A549 (cell line): Measurements from ENCODE around the gene SRGAP3. TPM values are rescaled to one million over a fixed set of nuclear protein-coding genes. Genes with fewer than 3 reads are reported as not detected.
A peak's percentile ranks its signal among the peaks of the same experiment; 100 is the strongest.

Experiments used
- ATAC-seq, 2 experiments: fragments of 200-7000 bp in 1 of 2; fragments of >200 bp in 1 of 2; cut with Nextera tagmentation in 1 of 2; cut with Tn5 transposase in 1 of 2; 3 replicates each; pipeline versions ENCODE4 v1.8.0 to v1.9.1; 2018 to 2020; ENCODE audit warnings: mild to moderate bottlenecking in 1 of 2, moderate library complexity in 1 of 2
- CTCF ChIA-PET: fragments of 300-600 bp; sonication (Branson Sonifier 250); formaldehyde crosslinking; extraction: SDS; loops from one replicate; lab custom pipeline; 2021; ENCODE audit warnings: antibody characterized with exemption, inconsistent platforms; lab: Yijun Ruan, JAX
- POLR2A ChIA-PET: fragments of 350-600 bp; formaldehyde crosslinking; extraction: SDS; loops from one replicate; lab custom pipeline; 2021; ENCODE audit warnings: antibody characterized with exemption, inconsistent platforms; lab: Yijun Ruan, JAX
- DNase-seq, 2 experiments: peaks; one replicate each; pipeline versions ENCODE4 v3.0.0 to v3.0.0-alpha.2; 2011 to 2016; ENCODE audit warnings: low read depth in 1 of 2, low spot score in 1 of 2
- FAIRE-seq: peaks from 2 replicates; lab custom pipeline; 2011; peaks lifted over from hg19 to GRCh38; lab: Jason Lieb, UNC
- H3K27ac ChIP-seq, 2 experiments: fragments of >200 bp; sonication (Bioruptor Twin); formaldehyde crosslinking; 3 replicates each; pipeline ENCODE4 v1.5.1; 2016 to 2017
- H3K4me1 ChIP-seq: fragments of >200 bp; sonication (Bioruptor Twin); formaldehyde crosslinking; 3 replicates; pipeline ENCODE4 v1.6.1; 2016
- H3K4me2 ChIP-seq: fragments of >200 bp; sonication (Bioruptor Twin); formaldehyde crosslinking; 3 replicates; pipeline ENCODE4 v1.6.1; 2016
- H3K4me3 ChIP-seq: fragments of >200 bp; sonication (Bioruptor Twin); formaldehyde crosslinking; 3 replicates; pipeline ENCODE4 v1.5.1; 2016
- H3K9me3 ChIP-seq: fragments of >200 bp; sonication (Bioruptor Twin); formaldehyde crosslinking; 3 replicates; pipeline ENCODE4 v1.6.1; 2016
- CBX8 ChIP-seq: fragments of 200-600 bp; sonication (generic); IDR thresholded peaks from 2 replicates; pipeline ENCODE4 v1.6.1; 2016
- CTCF ChIP-seq: fragments of >200 bp; sonication (Bioruptor Twin); formaldehyde crosslinking; IDR thresholded peaks from 3 replicates; pipeline ENCODE4 v1.5.1; 2016
- EHMT2 ChIP-seq: fragments of 200-600 bp; sonication (generic); IDR thresholded peaks from 2 replicates; pipeline ENCODE4 v1.6.1; 2016; ENCODE audit warnings: antibody characterized with exemption, low read depth, mild to moderate bottlenecking, moderate library complexity
- ELK1 ChIP-seq: fragments of 150-350 bp; IDR thresholded peaks from 2 replicates; pipeline ENCODE4 v1.6.1; 2014; ENCODE audit warnings: low read depth, mild to moderate bottlenecking, low read length
- FOSB ChIP-seq: fragments of 250-450 bp; sonication (Bioruptor Pico); IDR thresholded peaks from 2 replicates; pipeline ENCODE4 v1.5.0; 2020; ENCODE audit warnings: mild to moderate bottlenecking, moderate library complexity
- FOSL2 ChIP-seq, 2 experiments: fragments of 450-650 bp in 1 of 2; fragments of >200 bp in 1 of 2; sonication (Bioruptor Twin) in 1 of 2; formaldehyde crosslinking; IDR thresholded peaks; 2 replicates each; pipeline versions ENCODE4 v1.5.0 to v1.6.1; 2016 to 2020; ENCODE audit warnings: mild to moderate bottlenecking in 1 of 2, moderate library complexity in 1 of 2
- HDAC2 ChIP-seq: fragments of 200-600 bp; sonication (generic); IDR thresholded peaks from 2 replicates; pipeline ENCODE4 v1.6.1; 2016
- HEYL ChIP-seq: fragments of 250-450 bp; sonication (Bioruptor Pico); IDR thresholded peaks from 2 replicates; pipeline ENCODE4 v1.8.0; 2021; ENCODE audit warnings: mild to moderate bottlenecking, moderate library complexity
- HMGXB4 ChIP-seq: fragments of 250-450 bp; sonication (Bioruptor Pico); IDR thresholded peaks from 2 replicates; pipeline ENCODE4 v1.5.0; 2021; ENCODE audit warnings: mild to moderate bottlenecking, moderate library complexity, borderline replicate concordance
- HOXB5 ChIP-seq: fragments of 250-450 bp; sonication (Bioruptor Pico); IDR thresholded peaks from 2 replicates; pipeline ENCODE4 v1.5.0; 2020; ENCODE audit warnings: mild to moderate bottlenecking, moderate library complexity
- NR3C1 ChIP-seq: fragments of >200 bp; sonication (Bioruptor Twin); formaldehyde crosslinking; IDR thresholded peaks from 3 replicates; pipeline ENCODE4 v1.6.1; 2017
- POLR2A ChIP-seq: IDR thresholded peaks from 2 replicates; pipeline ENCODE4 v1.6.1; 2012; ENCODE audit warnings: mild to moderate bottlenecking, low read length
- POLR2AphosphoS2 ChIP-seq: conservative IDR thresholded peaks from 2 replicates; pipeline ENCODE4 v1.6.1; 2012; ENCODE audit warnings: low read length, improper control_type of control experiment, inconsistent platforms
- RCOR1 ChIP-seq: fragments of 150-350 bp; IDR thresholded peaks from 2 replicates; pipeline ENCODE4 v1.6.1; 2014; ENCODE audit warnings: antibody characterized with exemption, low read length, low read depth
- SREBF2 ChIP-seq: fragments of 450-650 bp; IDR thresholded peaks from 2 replicates; pipeline ENCODE4 v1.6.1; 2014; ENCODE audit warnings: mild to moderate bottlenecking, moderate library complexity
- ZC3H11A ChIP-seq: fragments of 450-650 bp; IDR thresholded peaks from 2 replicates; pipeline ENCODE4 v1.6.1; 2014; ENCODE audit warnings: antibody characterized with exemption, mild to moderate bottlenecking
- ZFP36 ChIP-seq: fragments of 450-650 bp; IDR thresholded peaks from 2 replicates; pipeline ENCODE4 v1.6.1; 2014; ENCODE audit warnings: borderline replicate concordance; ENCODE audit not compliant: partially characterized antibody
- ZNF302 ChIP-seq: fragments of 250-450 bp; sonication (Bioruptor Pico); IDR thresholded peaks from 2 replicates; pipeline ENCODE4 v1.9.0; 2021; ENCODE audit warnings: inconsistent platforms, mild to moderate bottlenecking, moderate library complexity
- WGBS: methylation state at CpG from one replicate; pipeline ENCODE4 v1.1.6; 2017; ENCODE audit errors: missing lambda C conversion rate; 5-methylcytosine and 5-hydroxymethylcytosine counted together
- polyA plus RNA-seq, 4 experiments: library from polyadenylated mRNA; depleted of rRNA in 3 of 4; stranded (reverse); fragments of >200 nt; fragmentation: RNase III in 1 of 4; extraction: RNeasy Plus Mini Kit Qiagen cat#74134 plus additional on column Dnase treatment in 1 of 4; gene quantifications; 2 replicates in 3 of 4; 3 replicates in 1 of 4; pipeline ENCODE4 v1.2.3, GENCODE V29; 2011 to 2017
- TF ChIP-seq, protein P1 (sequence below): fragments of 200-600 bp; sonication (generic); IDR thresholded peaks from 2 replicates; pipeline ENCODE4 v1.6.1; 2016; ENCODE audit warnings: antibody characterized with exemption, mild to moderate bottlenecking, moderate library complexity
- TF ChIP-seq, protein P2 (sequence below): IDR thresholded peaks from 2 replicates; pipeline ENCODE4 v1.6.1; 2012

The SRGAP3 gene
- polyA plus RNA-seq, 2 of the 4 experiments (the other 2 are of a cell fraction): 1.6 to 2.5 TPM

GRCh38 chr3:8959668-8960067 is 289.8 kb downstream of the SRGAP3 start:
- Histone ChIP-seq H3K4me1 (peaks cover 20% of the 10 kb centered on the region), H3K27ac (no peak overlapping the region), H3K4me2 (no peak overlapping the region), H3K9me3 (no peaks in the 10 kb centered on the region), H3K4me3 (no peak overlapping the region)
- ATAC-seq (no peak), DNase-seq (no peak), FAIRE-seq (no peak)
- TF ChIP-seq, protein P1, sequence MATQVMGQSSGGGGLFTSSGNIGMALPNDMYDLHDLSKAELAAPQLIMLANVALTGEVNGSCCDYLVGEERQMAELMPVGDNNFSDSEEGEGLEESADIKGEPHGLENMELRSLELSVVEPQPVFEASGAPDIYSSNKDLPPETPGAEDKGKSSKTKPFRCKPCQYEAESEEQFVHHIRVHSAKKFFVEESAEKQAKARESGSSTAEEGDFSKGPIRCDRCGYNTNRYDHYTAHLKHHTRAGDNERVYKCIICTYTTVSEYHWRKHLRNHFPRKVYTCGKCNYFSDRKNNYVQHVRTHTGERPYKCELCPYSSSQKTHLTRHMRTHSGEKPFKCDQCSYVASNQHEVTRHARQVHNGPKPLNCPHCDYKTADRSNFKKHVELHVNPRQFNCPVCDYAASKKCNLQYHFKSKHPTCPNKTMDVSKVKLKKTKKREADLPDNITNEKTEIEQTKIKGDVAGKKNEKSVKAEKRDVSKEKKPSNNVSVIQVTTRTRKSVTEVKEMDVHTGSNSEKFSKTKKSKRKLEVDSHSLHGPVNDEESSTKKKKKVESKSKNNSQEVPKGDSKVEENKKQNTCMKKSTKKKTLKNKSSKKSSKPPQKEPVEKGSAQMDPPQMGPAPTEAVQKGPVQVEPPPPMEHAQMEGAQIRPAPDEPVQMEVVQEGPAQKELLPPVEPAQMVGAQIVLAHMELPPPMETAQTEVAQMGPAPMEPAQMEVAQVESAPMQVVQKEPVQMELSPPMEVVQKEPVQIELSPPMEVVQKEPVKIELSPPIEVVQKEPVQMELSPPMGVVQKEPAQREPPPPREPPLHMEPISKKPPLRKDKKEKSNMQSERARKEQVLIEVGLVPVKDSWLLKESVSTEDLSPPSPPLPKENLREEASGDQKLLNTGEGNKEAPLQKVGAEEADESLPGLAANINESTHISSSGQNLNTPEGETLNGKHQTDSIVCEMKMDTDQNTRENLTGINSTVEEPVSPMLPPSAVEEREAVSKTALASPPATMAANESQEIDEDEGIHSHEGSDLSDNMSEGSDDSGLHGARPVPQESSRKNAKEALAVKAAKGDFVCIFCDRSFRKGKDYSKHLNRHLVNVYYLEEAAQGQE: no peak
- TF ChIP-seq SREBF2: no peak
- TF ChIP-seq POLR2AphosphoS2: no peak
- TF ChIP-seq ELK1: no peak
- TF ChIP-seq CTCF: no peak
- TF ChIP-seq HOXB5 (CRISPR knock-in tag): no peak
- CTCF ChIA-PET: interaction anchor here (0.5 to 1.4 kb wide), 5 partner anchors 190 to 837 kb away, joined by 3 to 6 read pairs (median 4); partner anchors contain the start of gene OXTR
- WGBS: 93% methylated on average over 8 of the region's 8 CpGs
- POLR2A ChIA-PET: no interaction called here

DNA sequence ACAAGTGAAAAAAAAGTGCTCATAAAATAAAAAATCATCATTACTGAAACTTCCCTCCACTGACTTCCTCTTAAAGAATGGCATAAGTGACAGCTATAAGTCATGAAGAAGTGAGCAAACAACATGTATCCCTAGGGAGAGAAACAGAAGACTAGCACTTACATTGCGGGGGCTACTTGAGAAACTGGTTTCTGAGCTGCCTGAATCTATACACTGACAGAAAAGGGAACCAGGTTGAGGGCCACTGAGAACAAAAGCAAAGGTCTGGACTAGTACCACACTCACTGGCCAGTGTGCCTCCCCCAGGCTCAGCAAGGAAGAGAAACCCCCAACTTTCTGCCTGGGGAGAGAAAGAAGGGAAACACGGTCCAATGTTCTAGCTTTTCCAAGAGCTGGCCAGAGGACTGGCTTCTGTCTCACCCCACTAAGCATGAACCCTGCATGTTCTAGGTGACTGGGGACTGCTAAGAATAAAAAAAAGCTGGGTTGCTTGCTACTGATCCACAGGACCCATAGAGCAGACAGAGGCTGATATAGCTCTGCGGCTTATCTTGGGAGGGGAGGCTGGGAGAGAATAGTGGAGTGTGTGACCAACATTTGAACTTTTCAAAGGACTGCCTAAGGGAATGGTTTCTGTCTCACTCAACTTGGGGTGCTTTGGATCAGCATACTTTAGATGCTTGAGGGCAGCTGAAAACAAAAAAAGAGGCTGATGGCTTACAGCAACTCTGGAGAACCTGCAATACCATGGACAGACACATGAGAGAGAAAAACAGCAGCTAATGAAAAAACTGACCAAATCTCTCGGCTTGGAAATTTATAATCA is 294.3 kb downstream of the SRGAP3 start:
- Histone ChIP-seq H3K4me2 (no peak overlapping the region), H3K4me3 (no peak overlapping the region), H3K27ac (no peak overlapping the region), H3K9me3 (no peaks in the 10 kb centered on the region), H3K4me1 (no peaks in the 10 kb centered on the region)
- peak; percentile 50 to 62; a peak in 3 of 6 replicates for ATAC-seq
- POLR2A ChIA-PET: no interaction called here
- no peak for FAIRE-seq
- no peak for DNase-seq
- TF ChIP-seq HOXB5 (CRISPR knock-in tag) (no peak), HMGXB4 (no peak), RCOR1 (no peak)
- CTCF ChIA-PET: interaction anchor here (1.1 to 2.1 kb wide), 4 partner anchors 15 to 347 kb away, joined by 3 to 6 read pairs (median 6); partner anchors contain the start of gene OXTR
- WGBS: 97% methylated on average over 4 of the region's 4 CpGs

GRCh38 chr3:8953313-8953712 is 296.1 kb downstream of the SRGAP3 start:
- Histone ChIP-seq H3K4me3 (no peak overlapping the region), H3K27ac (no peak overlapping the region), H3K9me3 (no peaks in the 10 kb centered on the region), H3K4me2 (no peak overlapping the region)
- FAIRE-seq (no peak), DNase-seq (no peak)
- POLR2A ChIA-PET: no interaction called here
- CTCF ChIA-PET: interaction anchor here (1.3 to 2.1 kb wide), 2 partner anchors 15 to 184 kb away, joined by 4 to 6 read pairs; partner anchors contain the start of gene OXTR
- no peak for TF ChIP-seq HDAC2
- no peak for TF ChIP-seq POLR2A
- TF ChIP-seq HEYL (CRISPR knock-in tag): no peak
- no peak for TF ChIP-seq ZC3H11A
- TF ChIP-seq FOSL2 (IDR thresholded peaks at IDR 0.05): no peak
- TF ChIP-seq FOSL2 (CRISPR knock-in tag; IDR thresholded peaks at IDR 0.05): no peak
- TF ChIP-seq HOXB5 (CRISPR knock-in tag): no peak
- no peak for TF ChIP-seq ELK1
- no peak for TF ChIP-seq NR3C1
- no peak for TF ChIP-seq ZNF302
- no peak for TF ChIP-seq CBX8
- TF ChIP-seq FOSB (CRISPR knock-in tag): no peak
- no peak for TF ChIP-seq ZFP36
- TF ChIP-seq EHMT2: no peak
- TF ChIP-seq, protein P2, sequence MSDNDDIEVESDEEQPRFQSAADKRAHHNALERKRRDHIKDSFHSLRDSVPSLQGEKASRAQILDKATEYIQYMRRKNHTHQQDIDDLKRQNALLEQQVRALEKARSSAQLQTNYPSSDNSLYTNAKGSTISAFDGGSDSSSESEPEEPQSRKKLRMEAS: no peak
- TF ChIP-seq, all 56 proteins: peak for 0
- ATAC-seq: no peak
- H3K4me1 ChIP-seq: no peaks in the 10 kb centered on the region
